ENCODE results near the gene TRPT1. TPM values are rescaled to one million over a fixed set of nuclear protein-coding genes. Genes with fewer than 3 reads are reported as not detected.

The TRPT1 gene
- total RNA-seq, 2 experiments from 2014 or later: 40.6 to 49.0 TPM

DNA sequence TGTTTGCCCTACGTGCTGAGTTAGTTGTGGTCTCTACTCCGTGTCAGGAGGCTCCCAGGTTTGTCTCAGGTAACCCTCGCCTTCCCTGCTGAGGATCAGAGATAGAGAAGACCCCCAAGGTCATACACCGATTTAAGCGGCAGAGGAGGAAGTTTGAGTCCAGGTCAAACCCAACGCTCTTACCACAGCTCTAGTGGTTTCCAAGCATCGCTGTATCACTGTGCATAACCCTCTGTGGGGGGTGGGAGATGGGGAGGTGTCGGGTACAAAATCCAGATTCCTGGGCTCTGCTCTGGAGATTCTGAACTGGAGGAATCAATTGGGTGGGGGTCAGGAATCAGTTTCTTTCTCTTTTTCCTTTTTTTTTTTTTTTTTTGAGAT lies 5.0 kb upstream of the TRPT1 start:
- Histone ChIP-seq H3K4me1 (ENCODE audit: insufficient read depth, low read length, poor library complexity, severe bottlenecking) (peaks cover 54% of the 10 kb centered on the region), H3K79me2 (ENCODE audit: insufficient read depth, low read depth, low read length) (peaks cover 8% of the 10 kb centered on the region; the same call in 1 of the 2 replicates), H3K4me3 (ENCODE audit: low read depth, low read length, poor library complexity, severe bottlenecking) (peak overlapping the region; percentile 72), H3K36me3 (ENCODE audit: insufficient read depth, low read length) (no peaks in the 10 kb centered on the region), H3K27ac (ENCODE audit: low read depth, low read length, poor library complexity, severe bottlenecking) (peak overlapping the region; percentile 66), H3K9me2 (ENCODE audit: insufficient read depth, low read length) (no peaks in the 10 kb centered on the region), H4K20me1 (ENCODE audit: insufficient read depth, low read length) (no peaks in the 10 kb centered on the region), H3K9me3 (ENCODE audit: low read length) (no peaks in the 10 kb centered on the region), H3K4me2 (ENCODE audit: low read length) (peak overlapping the region; percentile 94), H2AFZ (ENCODE audit: low read length) (peak overlapping the region; percentile 54)
- TF ChIP-seq, protein P1, sequence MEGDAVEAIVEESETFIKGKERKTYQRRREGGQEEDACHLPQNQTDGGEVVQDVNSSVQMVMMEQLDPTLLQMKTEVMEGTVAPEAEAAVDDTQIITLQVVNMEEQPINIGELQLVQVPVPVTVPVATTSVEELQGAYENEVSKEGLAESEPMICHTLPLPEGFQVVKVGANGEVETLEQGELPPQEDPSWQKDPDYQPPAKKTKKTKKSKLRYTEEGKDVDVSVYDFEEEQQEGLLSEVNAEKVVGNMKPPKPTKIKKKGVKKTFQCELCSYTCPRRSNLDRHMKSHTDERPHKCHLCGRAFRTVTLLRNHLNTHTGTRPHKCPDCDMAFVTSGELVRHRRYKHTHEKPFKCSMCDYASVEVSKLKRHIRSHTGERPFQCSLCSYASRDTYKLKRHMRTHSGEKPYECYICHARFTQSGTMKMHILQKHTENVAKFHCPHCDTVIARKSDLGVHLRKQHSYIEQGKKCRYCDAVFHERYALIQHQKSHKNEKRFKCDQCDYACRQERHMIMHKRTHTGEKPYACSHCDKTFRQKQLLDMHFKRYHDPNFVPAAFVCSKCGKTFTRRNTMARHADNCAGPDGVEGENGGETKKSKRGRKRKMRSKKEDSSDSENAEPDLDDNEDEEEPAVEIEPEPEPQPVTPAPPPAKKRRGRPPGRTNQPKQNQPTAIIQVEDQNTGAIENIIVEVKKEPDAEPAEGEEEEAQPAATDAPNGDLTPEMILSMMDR (conservative IDR thresholded peaks at IDR 0.05; ENCODE audit: low read length): no peak
- no peak for TF ChIP-seq EZH2phosphoT487 (IDR thresholded peaks at IDR 0.05; ENCODE audit: borderline replicate concordance, low read depth, low read length)
- CTCF ChIA-PET (ENCODE audit: unreplicated experiment): no interaction called here
- BruUV-seq (replicated peaks): no TSS peak
- peak; percentile 46 for DNase-seq (ENCODE audit: low spot score)
- intact Hi-C loops (cut with micrococcal nuclease; ENCODE audit: unreplicated experiment): loop anchor here (1.0 kb wide), 1 partner anchor 9 kb away; no protein-coding TSS in a partner anchor
- POLR2A ChIA-PET: interaction anchor here (0.6 to 1.0 kb wide), 3 partner anchors 10 to 1640 kb away, joined by 3 to 4 read pairs (median 3); partner anchors contain the start of gene FKBP2

DNA sequence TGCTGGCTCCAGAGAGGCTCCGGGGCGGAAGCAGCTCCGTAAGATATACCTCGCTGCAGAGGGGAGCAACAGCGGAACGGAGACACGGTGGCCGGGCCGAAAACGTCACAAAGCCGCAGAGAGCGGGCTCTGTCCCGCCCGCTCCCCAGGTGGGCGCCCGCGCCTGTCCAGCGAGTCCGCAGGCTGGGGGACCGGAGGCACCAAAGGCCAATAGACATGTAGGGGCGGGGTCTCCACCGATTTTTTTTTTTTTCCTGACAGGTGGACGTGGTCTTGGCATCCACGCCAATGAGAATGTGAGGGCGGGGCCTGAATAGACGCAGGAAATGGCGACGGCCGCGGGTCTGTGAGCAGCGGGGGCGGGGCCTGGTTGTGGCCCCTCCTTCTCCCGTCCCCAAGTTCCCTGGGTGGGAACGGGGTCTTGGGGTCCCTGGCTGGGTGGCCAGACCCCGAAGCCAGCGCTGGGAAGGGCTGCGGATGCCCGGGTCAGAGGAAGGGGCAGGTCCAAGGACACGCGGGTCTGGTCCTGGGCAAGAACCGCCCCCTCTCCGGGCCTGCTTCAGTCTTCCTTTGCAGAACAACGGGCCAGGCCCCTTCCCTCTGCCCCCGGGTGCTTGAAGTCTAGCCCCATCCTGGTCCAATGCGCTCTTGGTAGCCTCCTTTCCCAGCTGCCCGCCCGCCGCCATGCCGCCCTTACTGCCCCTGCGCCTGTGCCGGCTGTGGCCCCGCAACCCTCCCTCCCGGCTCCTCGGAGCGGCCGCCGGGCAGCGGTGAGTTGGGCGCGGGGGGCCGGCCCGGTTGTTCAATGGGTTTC lies 4.4 kb upstream of the TRPT1 start, which contains the start of gene DNAJC4:
Gene DNAJC4 (plus strand): TSS at position 378 of the 814 bp plus-strand sequence. CDS start 307 bp downstream, at position 685.
- Histone ChIP-seq H3K79me2 (ENCODE audit: insufficient read depth, low read depth, low read length) (peaks cover 8% of the 10 kb centered on the region; the same call in 1 of the 2 replicates), H3K4me2 (ENCODE audit: low read length) (peak within 1 kb of the TSS; percentile 94), H3K36me3 (ENCODE audit: insufficient read depth, low read length) (no peaks in the 10 kb centered on the region), H3K27ac (ENCODE audit: low read depth, low read length, poor library complexity, severe bottlenecking) (peak within 1 kb of the TSS; percentile 66), H2AFZ (ENCODE audit: low read length) (peak within 1 kb of the TSS; percentile 54), H3K4me3 (ENCODE audit: low read depth, low read length, poor library complexity, severe bottlenecking) (peak within 1 kb of the TSS; percentile 72), H3K9me3 (ENCODE audit: low read length) (no peaks in the 10 kb centered on the region), H4K20me1 (ENCODE audit: insufficient read depth, low read length) (no peaks in the 10 kb centered on the region), H3K9me2 (ENCODE audit: insufficient read depth, low read length) (no peaks in the 10 kb centered on the region), H3K4me1 (ENCODE audit: insufficient read depth, low read length, poor library complexity, severe bottlenecking) (peaks cover 50% of the 10 kb centered on the region)
- DNase-seq (ENCODE audit: low spot score): peak; percentile 95
- ChIA-PET POLR2A (interaction anchor here (0.6 to 1.0 kb wide), 3 partner anchors 11 to 1640 kb away, joined by 3 to 4 read pairs (median 4); partner anchors contain the start of gene FKBP2), CTCF (ENCODE audit: unreplicated experiment) (no interaction called here)
- intact Hi-C loops (cut with micrococcal nuclease; ENCODE audit: unreplicated experiment): loop anchor here (1.0 kb wide), 1 partner anchor 10 kb away; no protein-coding TSS in a partner anchor
- no TSS peak for BruUV-seq (replicated peaks)
- TF ChIP-seq, protein P1 (conservative IDR thresholded peaks at IDR 0.05; ENCODE audit: low read length): no peak
- no peak for TF ChIP-seq EZH2phosphoT487 (IDR thresholded peaks at IDR 0.05; ENCODE audit: borderline replicate concordance, low read depth, low read length)
